BE2C (cell line): ENCODE results near the gene ADAM33.

Experiments
- DNase-seq: peaks from one replicate; pipeline ENCODE4 v3.0.0-alpha.2; 2020
- H3K27me3 ChIP-seq: fragments of 250-450 bp; sonication (Bioruptor Pico); 2 replicates; pipeline ENCODE4 v1.5.1; 2020; ENCODE audit warnings: mild to moderate bottlenecking
- H3K36me3 ChIP-seq: fragments of 250-450 bp; sonication (Bioruptor Pico); 2 replicates; pipeline ENCODE4 v1.5.1; 2020; ENCODE audit warnings: mild to moderate bottlenecking
- H3K4me1 ChIP-seq: fragments of 250-450 bp; sonication (Bioruptor Pico); 2 replicates; pipeline ENCODE4 v1.5.1; 2020
- H3K4me3 ChIP-seq: 2 replicates; pipeline ENCODE4 v1.5.1; 2011; ENCODE audit warnings: low read depth, low read length
- H3K9me3 ChIP-seq: fragments of 250-450 bp; sonication (Bioruptor Pico); 2 replicates; pipeline ENCODE4 v1.5.1; 2020
- TF ChIP-seq, protein P1 (sequence below): IDR thresholded peaks from 2 replicates; pipeline ENCODE4 v1.5.1; 2012; ENCODE audit warnings: mild to moderate bottlenecking, low read depth, low read length

The ADAM33 gene

DNA sequence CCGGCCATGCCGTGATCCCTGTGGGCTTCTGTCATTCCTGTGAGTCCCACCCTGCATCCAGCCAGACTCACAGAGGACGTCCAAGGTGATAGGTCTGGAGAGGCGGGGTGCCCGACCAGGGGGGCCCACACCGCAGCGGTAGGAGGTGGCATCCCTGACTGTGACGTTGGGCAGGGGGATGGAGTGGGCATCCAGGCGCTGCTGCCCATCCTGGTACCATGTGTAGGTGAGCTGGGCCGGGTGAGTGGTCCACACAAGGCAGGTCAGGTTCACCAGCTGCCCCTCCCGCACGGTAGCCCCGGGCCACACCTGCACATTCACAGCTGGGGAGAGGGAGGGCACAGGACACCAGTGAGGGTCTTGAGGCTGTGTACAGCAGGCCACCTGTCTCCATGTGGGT is 11.6 kb upstream of the ADAM33 start:
- no peak for DNase-seq
- Histone ChIP-seq H3K9me3 (0 out of 2 replicates have a peak, but pooled peaks cover 2% of the 10 kb centered on the region), H3K4me3 (no peak overlapping the region), H3K36me3 (no peaks in the 10 kb centered on the region), H3K4me1 (no peaks in the 10 kb centered on the region), H3K27me3 (no peaks in the 10 kb centered on the region)
- TF ChIP-seq, protein P1, sequence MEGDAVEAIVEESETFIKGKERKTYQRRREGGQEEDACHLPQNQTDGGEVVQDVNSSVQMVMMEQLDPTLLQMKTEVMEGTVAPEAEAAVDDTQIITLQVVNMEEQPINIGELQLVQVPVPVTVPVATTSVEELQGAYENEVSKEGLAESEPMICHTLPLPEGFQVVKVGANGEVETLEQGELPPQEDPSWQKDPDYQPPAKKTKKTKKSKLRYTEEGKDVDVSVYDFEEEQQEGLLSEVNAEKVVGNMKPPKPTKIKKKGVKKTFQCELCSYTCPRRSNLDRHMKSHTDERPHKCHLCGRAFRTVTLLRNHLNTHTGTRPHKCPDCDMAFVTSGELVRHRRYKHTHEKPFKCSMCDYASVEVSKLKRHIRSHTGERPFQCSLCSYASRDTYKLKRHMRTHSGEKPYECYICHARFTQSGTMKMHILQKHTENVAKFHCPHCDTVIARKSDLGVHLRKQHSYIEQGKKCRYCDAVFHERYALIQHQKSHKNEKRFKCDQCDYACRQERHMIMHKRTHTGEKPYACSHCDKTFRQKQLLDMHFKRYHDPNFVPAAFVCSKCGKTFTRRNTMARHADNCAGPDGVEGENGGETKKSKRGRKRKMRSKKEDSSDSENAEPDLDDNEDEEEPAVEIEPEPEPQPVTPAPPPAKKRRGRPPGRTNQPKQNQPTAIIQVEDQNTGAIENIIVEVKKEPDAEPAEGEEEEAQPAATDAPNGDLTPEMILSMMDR = no peak

DNA sequence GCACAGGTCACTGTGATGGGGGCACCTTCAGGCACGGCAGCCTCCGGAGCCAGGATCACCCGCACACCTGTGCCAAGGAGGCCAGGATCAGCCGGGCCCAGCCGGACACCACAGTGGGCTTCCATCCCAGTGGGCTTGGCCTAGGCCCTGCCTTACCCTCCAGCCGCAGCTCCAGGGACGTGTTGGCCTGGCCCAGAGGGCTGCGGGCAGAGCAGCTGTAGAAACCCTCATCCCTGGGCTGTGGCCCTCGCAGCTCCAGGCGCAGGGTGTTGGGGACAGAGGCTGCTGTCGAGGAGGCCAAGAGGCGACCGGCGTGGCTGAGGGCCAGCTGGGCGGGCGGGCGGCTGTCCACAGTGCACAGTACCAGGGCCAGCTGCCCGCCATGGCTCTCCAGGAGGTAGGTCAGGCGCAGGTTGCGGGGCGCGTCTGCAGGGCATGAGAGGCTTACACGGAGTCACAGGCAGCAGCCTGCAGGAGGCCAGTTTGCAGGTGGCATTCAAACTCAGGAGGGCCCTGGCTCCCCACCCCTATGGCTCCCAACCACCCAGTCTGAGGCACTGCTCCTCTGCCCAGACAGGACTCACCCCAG is 11.0 kb upstream of the ADAM33 start:
- H3K4me1 ChIP-seq = no peaks in the 10 kb centered on the region
- H3K9me3 ChIP-seq = 0 out of 2 replicates have a peak, but pooled peaks cover 2% of the 10 kb centered on the region
- H3K27me3 ChIP-seq = no peaks in the 10 kb centered on the region
- H3K36me3 ChIP-seq = no peaks in the 10 kb centered on the region
- no peak overlapping the region for H3K4me3 ChIP-seq
- TF ChIP-seq, protein P1 = no peak
- no peak for DNase-seq

- no peak for DNase-seq
- Histone ChIP-seq H3K4me1 (no peaks in the 10 kb centered on the region), H3K9me3 (0 out of 2 replicates have a peak, but pooled peaks cover 2% of the 10 kb centered on the region), H3K4me3 (no peak overlapping the region), H3K36me3 (no peaks in the 10 kb centered on the region), H3K27me3 (no peaks in the 10 kb centered on the region)
- TF ChIP-seq, protein P1 = no peak
These were observed 10.1 kb upstream of the ADAM33 start for GRCh38 chr20:3691897-3692296.

DNA sequence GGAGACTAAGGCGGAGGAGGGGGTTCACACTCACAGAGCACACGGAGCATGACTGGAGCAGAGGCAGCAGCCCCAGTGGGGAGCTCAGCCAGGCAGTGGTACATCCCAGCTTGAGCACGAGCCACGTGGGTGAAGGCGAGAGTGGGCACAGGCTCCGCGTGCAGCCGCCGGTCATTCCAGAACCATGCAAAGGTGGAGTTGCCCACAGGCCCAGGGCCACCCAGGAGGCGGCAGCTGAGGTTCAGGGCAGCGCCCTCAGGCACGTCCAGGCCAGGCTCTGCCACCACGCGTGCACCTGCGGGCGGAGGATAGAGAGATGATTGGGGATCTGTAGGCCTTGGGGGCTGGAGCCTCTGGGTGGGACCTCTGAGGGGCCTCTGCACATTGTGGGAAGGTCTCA is 9.5 kb upstream of the ADAM33 start:
- Histone ChIP-seq H3K4me1 (no peaks in the 10 kb centered on the region), H3K27me3 (no peaks in the 10 kb centered on the region), H3K4me3 (no peak overlapping the region), H3K9me3 (no peaks in the 10 kb centered on the region), H3K36me3 (no peaks in the 10 kb centered on the region)
- TF ChIP-seq, protein P1 = no peak
- DNase-seq = no peak

- Histone ChIP-seq H3K4me3 (no peak overlapping the region), H3K4me1 (no peaks in the 10 kb centered on the region), H3K9me3 (no peaks in the 10 kb centered on the region), H3K27me3 (no peaks in the 10 kb centered on the region), H3K36me3 (no peaks in the 10 kb centered on the region)
- no peak for DNase-seq
- TF ChIP-seq, protein P1 = no peak
These were observed 8.6 kb upstream of the ADAM33 start for GRCh38 chr20:3690413-3690812.

DNA sequence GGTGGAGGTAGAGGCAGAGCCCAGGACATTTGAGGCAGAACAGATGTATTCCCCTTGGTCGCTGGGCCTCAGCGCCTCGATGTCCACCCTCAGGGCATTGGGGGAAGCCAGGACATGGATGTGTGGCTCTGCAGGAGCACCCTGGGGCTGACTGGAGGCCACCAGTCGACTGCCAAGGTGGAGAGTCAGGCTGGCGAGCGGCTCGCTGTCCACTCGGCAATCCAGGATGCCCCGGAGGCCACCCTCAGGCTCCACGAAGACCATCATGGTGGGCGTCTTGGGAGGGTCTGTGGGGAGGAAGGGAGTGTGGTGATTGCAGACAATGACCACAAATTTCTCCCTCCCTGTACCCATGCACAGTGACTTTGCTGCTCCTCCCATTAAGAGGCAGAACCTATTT is 8.2 kb upstream of the ADAM33 start:
- Histone ChIP-seq H3K27me3 (no peaks in the 10 kb centered on the region), H3K4me1 (no peaks in the 10 kb centered on the region)
- TF ChIP-seq, protein P1 = no peak

More for the DNA sequence above, 8.2 kb upstream of the ADAM33 start:
- Histone ChIP-seq H3K4me3 (no peak overlapping the region), H3K9me3 (no peaks in the 10 kb centered on the region), H3K36me3 (no peaks in the 10 kb centered on the region)
- DNase-seq = no peak
